ENCODE measurements around the gene TLE5.
"Not testable (repeated sequence)": the region's sequence is repeated elsewhere in the genome, so short reads cannot be mapped to it uniquely, and the experiment has no call there.

The TLE5 gene

DNA sequence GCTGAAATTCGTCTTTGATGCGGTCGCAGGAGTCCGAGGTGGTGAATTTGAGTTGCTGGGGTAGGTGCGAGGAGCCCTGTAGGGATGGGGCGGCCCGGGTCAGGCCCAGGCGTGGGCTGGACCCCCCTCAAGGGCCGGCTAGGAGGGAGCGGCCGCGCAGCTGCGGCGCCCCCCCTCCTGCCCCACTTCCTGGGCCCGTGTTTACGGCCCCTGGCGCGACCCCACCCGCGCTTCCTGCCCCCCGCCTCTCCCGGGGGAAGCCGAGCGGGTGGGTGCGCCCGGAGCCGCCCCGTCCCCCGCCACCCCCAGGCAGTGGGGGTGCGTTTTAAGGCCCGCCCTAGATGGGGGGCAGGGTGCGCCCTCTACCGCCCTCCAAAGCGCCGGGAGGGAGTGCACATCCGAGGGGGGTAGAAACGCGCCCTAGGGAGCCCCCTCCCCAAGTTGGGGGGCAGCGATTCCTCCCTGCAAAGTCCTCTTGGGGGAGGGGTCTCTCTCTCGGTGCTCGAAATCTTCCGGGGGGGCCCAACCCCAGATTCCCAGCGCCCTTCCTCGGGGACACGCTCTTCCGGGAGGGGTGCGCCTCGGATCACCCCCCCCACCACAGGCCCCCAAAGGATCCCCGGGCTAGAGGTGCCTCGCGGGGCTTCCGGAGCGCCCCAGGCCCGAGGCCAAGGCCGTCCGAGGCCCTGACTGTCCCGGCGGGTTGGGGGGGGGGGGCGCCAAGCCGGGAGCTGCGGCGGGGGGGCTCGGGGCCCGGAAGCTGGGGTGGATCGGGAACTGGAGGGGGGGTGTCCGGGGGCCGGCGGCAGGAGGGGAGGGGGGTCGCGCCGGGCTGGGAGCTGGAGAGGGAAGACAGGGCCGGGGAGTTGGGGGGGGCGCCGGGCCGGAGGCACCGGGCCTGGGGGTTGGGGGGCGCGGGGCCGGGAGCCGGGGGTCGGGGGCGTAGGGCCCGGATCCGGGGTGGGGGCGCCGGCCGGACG, 823 bp downstream of the TLE5 start:
- peak; percentile 59 for DNase-seq (ENCODE audit: low spot score)

DNA sequence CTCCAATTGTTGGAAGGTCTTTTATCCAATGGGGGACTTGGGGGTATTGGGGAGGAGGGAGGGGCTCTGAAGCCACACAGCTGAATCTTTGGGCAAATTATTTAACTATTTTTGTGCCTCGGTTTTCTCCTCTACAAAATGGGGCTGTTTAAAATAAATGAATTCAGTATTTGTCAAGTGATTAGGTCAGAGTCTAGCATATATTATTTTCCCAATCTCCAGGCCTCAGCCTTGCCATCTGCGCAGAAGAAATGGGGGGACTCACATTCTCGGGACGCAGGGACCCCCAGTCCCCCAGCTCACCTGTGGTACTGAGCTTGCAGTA, 1.5 kb downstream of the TLE5 start:
- no peak for DNase-seq (ENCODE audit: low spot score)

DNA sequence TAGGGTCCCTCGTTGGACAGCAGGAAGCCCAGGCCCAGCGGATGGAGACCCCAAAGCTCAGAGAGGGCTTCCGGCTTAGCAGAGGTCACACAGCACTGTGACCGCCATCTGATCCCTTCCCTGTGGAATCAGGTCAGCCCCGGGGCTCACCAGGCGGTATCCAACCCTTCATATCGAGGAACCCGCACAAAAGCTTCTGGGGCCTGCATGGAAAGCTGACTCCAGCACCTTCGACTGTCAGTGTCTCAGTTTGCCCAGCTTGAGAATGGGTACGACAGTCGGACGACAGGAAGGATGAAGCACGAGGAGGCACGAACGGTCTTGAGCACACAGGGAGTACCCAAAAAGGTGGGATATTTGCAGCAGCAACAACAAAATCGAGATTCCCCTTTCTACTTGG, 2.6 kb downstream of the TLE5 start:
- no peak for DNase-seq (ENCODE audit: low spot score)

DNA sequence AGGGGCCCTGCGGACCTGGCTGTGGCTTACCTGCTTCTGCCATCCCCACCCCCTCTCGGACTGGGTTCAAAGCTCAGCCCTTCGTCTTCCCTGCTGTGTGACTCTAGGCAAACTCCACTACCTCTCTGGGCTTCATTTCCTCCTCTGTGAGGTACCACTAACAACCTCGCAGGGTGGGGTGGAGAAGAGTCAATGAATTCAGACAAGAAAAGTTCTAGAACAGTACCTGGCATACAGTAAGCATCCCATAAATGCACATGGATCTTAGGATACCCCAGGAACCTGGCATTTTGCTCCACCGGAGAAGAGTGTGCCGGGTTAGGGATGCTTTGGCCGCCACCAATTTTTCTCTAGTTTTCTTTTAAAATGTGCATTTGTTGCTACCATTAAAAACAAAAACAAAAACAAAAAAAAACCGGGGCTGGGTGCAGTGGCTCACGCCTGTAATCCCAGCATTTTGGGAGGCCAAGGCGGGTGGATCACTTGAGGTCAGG, 3.4 kb downstream of the TLE5 start:
- DNase-seq (ENCODE audit: low spot score) = no peak

DNA sequence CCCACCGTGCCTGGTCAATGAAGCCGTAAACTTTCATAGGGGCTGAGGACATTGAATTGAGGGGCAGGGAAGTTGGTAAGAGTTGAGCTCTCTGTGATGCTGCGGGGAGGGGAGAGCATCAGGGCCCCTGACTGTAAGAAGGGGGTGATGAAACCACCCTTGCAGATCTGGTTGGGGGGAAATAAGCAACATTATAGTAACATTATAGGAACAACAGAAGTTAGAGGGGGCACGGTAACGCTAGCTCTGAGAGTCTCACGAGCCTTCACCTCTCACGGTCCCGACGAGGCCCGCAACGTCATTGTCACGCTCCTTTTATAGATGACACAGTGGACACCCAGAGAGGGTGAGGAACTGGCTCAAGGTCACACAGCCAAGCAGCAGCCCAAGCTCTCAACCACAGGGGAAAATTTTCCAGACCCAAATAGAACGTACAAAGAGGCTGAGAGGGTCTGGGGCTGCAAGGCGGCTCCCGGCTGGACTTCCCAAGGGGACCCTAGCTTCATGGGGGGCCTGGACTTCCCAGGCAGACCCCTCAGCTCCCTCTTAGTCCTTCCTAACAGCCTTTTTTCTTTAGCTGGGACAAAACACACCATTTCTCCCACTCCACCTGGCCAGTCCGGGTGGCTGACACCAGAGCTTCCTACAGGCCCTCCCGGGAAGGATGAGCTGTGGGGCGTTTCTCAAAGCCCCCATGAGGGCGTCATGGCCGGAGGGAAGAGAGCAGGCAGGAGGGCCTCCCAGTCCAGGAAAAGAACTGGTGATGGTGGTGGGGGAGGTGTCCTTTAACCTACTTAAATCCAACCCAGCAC, 4.1 kb downstream of the TLE5 start:
- no peak for DNase-seq (ENCODE audit: low spot score)

DNA sequence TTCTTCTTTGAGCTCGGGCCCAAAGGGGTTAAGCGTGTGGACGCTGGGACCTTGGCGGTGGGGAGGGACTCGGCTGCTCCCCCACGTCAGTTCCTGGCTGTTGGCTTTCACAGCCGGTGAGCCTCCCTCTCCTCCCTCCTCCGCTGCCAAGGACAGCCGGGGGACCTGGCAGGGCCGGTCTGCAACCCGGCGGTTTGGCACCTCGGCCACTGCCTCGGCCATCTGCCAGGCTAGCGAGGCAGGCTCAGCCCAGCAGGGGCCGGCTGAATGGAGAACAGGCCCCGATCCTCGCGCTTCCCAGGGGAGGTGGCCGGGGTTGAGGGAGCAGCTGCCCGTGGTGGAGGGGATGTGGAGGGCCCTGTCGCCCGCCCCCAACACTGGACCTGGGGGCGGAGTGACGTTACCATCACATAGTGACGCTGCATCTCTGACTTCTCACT, 5.0 kb downstream of the TLE5 start:
- DNase-seq (ENCODE audit: low spot score) = no peak

DNA sequence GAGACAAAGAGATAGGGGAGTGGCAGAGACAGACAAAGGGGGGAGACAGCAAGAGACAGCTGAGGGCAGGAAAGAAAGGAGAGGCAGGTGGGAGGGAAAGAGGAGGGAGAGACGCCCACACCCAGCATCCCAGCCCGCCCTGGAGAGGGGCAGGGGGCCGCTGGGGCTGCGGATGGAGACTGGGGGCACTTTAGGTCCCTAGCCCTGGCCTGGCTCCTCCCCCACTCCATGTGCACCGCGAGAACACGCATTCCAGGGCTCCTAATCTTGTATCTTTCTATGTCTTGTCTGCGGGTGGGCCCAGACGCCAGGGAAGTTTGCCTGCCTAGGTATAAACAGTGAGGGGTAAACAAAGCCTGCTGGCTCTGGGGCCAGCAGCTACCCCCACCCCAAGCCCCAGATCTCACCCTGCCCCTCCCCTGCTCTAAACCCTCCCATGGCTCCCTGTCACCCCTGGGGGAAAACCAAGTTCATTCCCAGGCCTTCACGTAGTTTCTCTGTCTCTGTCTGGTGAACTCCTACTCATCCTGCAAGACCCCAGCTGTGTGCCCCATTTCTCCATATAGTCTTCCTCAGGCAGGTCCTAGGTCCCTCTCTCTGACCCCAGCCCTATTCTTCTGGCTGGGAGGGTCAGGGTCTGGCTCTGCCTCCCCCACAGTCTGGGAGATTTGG, 5.7 kb downstream of the TLE5 start:
- no peak for DNase-seq (ENCODE audit: low spot score)

DNA sequence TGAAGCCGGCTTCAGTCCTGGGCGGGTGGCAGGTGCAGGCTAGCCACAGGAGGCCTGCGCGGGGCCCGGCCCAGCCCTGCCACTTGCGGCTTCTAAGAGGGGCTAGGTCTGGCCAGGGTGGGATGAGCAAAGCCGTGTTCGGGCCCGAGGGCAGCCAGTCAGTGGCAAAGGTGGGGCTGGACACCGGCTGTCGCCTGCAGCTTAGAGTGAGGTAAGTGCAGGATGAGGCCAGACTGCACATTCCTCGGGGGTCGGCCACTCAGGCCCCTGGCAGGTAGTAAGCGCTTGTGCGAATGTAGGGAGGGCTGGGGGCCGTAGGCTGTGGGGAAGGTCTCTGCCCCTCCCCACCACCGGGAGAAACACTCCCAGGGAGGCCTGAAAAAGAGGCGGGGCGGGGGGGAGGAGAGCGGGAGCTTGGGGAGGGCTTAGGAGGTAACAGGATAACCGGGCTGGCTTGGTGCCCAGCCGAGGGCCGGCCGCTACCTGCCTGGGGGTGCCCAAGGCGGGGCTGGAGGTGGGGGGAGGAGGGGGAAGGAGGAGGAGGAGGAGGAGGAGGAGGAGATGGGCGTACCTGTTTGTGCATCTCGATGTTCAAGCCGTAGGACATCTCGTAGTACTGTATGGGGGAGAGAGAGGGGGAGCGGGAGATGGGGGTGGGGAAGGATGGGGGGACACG, 6.4 kb downstream of the TLE5 start:
- DNase-seq (ENCODE audit: low spot score) = no peak

DNA sequence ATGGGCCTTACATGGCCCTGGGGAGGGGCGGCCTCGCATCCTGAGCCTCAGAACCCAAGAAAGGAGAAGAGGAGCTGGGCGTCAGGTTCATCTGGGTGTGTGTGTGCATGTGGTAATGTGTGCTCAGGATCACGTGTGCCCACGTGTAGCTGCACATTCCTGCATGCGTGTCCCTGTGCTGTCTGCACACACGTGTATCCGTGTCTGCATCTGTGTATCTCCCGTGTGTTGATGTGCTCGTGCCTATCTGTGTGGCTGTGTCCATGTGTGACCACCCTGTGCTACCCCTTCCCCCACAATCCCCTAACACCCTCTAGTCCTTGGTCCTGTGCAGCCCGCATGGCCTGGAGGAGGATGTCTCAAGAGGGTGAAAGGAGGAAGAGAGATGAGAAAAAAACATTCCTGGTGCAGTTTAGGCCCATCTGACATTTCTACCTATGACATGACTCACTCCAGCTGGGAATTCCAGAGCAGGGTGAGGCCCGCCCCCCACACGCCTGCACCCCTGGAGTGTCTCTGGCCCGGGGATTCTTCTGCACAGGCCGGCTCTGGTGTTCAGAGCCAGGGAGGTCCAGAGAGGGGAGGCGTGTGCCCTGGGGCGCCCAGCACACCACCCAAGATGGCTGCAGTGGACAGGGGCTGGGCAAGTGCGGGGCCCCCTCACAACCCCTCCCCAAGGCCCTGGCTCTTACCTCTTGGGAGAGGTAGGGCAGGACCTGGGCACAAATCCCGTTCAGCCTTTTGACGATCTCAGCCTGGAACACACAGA, 7.1 kb downstream of the TLE5 start:
- DNase-seq (ENCODE audit: low spot score) = no peak

DNA sequence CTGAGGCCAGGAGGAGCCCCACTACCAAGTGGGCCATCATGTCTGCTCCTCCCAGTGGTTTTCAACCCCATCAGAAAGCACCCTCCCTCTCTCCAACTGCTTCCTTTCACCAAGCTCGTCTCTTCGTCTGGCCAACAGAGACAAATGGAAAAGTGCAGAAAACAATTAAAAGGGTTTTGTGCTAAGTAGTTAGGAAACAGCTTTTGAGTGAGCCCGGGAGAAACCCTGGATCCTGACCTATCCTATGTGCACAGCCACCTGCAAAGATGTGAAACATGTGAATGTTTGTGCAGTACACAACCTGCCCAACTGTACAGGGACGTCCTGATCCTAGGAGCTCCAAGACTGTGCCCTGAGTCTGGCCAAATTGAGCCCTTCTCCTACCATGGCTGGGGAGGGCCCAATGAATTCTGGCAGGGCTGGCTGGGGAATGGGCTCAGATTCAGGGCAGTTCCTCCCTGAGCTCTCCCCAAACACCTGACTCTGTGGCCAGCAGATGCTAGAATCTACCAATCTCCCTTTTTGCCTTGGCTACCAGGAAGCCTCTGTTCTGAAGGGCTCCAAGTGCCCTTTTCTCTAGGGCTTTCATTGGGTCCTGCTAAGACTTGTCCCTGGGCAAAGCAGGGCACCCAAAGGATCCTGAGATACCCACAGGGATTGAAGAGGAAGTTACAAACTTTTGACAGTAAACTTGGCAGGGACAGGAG, 7.9 kb downstream of the TLE5 start:
- DNase-seq (ENCODE audit: low spot score) = no peak

DNA sequence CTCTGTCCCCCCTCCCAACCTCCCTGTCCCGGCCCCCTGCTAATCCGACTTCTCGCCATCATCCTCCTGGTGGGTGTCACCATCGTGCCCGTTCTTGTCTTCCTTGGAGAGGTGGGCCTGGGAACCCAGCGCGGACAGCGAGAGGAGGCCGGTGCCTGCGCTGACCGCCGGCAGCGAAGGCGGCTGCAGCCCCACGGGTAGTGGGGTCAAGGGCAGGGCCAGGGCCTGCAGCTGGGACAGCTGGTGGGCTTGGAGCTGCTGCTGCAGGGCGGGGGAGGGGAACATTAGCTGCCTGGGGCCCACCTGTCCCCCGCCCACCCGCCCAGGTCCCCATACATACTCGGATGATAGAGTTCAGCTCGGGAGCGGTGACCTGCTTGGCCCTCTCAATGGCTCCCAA, 8.5 kb downstream of the TLE5 start:
- DNase-seq (ENCODE audit: low spot score) = no peak

DNA sequence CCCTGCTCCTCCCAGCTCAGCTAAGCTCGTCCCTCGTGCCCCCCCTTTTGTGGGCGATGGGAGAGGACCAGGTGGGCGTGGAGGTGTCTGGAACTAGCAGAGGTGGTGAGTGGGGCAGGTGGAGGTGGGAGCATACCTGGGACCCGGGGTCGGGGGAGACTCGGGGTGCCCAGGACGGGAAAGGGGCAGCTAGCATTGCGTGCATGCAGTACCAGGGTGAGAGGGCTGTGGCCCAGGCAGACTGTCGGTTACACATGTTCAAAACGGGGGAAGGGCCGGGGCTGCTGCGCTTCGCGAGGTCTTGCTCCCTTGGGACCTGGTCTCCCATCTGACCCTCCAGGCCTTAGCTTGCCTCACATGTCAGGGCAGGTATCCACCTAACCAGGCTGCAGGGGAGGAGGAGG, 9.1 kb downstream of the TLE5 start:
- no peak for DNase-seq (ENCODE audit: low spot score)

DNA sequence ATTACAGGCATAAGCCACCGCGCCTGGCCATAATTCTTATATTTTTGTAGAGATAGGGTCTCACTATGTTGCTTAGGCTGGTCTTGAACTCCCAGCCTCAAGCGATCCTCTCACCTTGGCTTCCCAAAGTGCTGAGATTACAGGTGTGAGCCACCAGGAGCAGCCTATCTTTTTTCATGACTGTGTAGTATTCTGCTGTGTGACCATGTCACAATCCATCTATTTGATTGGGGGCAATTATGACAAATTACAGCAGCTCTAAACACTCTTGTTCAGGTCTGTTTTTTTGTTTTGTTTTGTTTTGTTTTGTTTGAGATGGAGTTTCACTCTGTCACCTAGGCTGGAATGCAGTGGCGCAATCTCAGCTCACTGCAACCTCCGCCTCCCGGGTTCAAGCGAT, 12.3 kb downstream of the TLE5 start:
- not testable (repeated sequence) for DNase-seq (ENCODE audit: low spot score)

DNA sequence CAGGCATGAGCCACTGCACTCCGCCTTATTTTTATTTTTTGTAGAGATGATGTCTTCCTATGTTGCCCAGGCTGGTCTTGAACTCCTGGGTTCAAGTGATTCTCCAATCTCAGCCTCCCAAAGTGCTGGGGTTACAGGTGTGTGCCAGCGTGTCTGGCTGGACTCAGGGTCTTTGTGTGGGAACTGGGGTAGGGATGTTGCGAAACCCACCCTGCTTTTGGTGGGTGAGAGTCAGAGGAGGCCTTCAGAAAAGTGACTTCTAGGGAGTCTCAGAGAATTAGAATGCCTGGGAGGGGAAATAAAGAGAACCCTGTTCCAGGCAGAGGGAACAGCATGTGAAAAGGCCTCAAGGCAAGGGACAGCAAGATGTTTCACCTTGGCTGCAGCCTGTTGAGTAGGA, 13.2 kb downstream of the TLE5 start:
- no peak for DNase-seq (ENCODE audit: low spot score)

DNA sequence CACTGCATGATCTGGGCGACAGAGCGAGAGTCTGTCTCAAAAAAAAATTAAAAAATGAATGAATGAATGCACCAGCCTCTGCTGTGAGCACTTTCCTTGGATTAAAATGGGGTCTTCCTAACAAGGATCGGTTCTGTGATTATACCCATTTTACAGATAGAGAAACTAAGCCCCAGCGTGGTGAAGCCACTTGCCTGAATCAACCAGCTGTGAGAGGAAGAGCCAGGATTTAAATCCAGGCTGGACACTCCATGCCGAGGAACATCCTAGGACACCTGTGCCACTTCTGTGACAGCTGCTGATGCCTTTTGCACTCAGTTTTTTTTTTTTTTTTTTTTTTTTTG, 14.1 kb downstream of the TLE5 start:
- no peak for DNase-seq (ENCODE audit: low spot score)

DNA sequence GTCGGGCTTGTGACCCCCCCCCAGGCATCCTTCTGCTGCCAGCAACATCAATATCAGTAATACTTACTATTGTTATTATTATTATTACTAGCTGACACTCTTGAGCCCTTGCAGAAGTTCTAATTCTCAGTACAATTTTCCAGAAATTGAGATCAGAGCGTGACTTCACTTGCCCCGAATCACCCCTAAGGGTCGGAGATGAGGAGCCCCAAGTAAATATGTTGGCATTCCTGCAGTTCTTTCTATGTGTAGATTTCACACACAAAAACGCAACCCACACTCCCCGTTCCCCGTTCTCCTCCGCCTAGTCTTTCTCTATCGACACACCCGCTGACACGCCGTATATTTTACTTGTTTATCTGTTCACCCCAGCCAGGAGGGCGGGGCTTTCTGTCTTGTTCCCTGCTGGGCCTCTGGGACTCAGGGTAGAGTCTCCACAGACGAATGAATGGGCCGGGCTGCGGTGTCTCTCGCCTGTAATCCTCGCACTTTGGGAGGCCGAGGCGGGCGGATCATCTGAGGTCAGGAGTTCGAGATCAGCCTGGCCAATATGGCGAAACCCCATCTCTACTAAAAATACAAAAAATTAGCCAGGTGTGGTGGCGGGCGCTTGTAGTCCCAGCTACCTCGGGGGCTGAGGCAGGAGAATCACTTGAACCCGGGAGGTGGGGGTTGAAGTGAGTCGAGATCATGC, 14.7 kb downstream of the TLE5 start:
- DNase-seq (ENCODE audit: low spot score) = no peak

DNA sequence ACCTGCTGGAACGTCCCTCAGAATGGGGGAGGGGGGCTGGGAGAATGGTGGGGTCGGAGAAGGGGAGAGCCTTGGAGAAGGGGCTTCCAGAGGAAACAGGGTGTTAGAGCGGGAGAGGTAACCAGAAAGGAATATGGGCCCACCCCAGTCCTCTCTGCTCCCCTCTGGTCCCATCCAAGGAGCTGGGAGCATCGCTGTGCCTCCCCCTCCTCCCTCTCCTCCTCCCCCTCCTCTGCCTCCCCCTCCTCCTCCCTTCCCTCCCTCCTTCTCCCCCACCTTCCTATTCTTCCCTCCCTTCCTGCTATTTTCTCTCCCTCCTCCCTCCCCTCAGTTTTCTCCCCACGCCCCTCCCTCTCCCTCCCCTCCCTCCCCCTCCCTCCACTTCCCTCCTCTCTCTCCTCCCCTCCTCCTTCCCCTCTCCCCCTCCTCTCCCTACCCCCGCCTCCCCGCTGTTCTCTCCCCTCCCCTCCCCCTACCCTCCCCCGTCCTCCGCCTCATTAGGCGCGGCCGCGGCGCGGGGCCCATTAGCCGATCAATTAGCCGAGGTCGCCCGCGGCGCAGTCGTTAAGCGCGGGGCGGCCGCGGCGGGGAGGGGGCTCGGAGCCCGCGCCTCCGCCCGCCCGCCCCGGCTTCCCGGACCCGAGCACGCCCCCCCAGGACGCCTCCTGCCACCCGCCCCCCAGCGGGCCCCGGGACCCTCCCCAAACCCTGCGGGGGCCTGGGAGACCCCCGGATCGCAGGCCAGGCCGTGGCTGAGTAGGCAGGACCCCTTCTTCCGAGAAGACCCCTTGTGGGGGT, 15.4 kb downstream of the TLE5 start:
- DNase-seq (ENCODE audit: low spot score) = no peak

DNA sequence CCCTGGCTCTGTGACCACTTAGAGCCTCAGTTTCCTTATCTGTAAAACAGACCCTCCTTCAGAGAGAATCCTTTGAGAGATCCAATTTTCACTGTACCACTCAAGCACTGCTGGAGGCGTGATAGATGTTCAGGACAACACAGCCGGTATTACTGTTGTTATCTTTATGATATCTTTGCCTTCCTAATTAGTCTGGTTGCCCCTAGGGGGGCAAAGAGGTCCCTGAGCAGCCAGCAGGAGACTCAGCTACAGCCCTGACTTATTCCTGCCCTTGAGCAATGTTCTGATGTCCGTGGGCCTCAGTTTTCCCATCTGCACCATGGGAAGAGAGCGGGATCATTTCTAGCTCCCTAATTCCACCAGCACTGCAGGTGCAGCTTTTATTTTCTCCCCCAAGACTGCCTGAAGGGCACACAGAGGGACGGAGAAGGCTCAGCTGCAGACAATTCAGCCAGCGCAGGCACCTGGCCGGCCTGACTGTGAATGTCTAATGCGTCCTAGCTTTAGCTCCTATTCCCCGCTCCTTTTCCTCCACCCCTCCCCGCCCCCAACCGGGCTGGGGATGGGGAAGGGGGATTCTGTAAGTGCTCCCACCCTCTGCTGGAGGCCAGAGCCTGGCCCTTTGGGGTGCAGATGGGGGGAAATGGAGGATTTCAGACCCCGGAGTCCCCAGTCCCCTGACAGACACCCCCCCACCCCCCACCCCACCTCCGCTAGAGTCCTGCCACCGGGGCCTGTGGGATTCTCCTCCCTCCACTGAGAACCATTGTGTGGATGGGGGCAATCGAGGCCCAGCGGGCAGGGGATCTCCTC, 16.2 kb downstream of the TLE5 start:
- DNase-seq (ENCODE audit: low spot score) = peak; percentile 42
